Mucosa of descending colon (tissue), 3 donors: ENCODE measurements around the gene POLR2A. TPM values are rescaled to one million over a fixed set of nuclear protein-coding genes. Genes with fewer than 3 reads are reported as not detected.

ENCODE experiments used
- ATAC-seq: fragments of 200-7000 bp; cut with Tn5 transposase; one replicate; pipeline ENCODE4 v1.9.1; 2020; ENCODE audit warnings: mild to moderate bottlenecking, moderate library complexity
- DNase-seq, 3 donors: peaks; one replicate each; pipeline ENCODE4 v3.0.0-alpha.2; 2020
- H3K36me3 ChIP-seq: fragments of 200-600 bp; one replicate; pipeline ENCODE4 v1.8.0; 2021; ENCODE audit warnings: low read depth, mild to moderate bottlenecking
- H3K4me1 ChIP-seq: fragments of 200-600 bp; one replicate; pipeline ENCODE4 v1.8.0; 2021; ENCODE audit warnings: low read depth, mild to moderate bottlenecking
- H3K4me3 ChIP-seq: fragments of 200-600 bp; one replicate; pipeline ENCODE4 v1.8.0; 2021; ENCODE audit warnings: mild to moderate bottlenecking
- H3K9me3 ChIP-seq: fragments of 200-600 bp; one replicate; pipeline ENCODE4 v1.8.0; 2021; ENCODE audit warnings: mild to moderate bottlenecking
- intact Hi-C, 2 donors: fragments of 100-400 bp; cut with DNase I in 1 of 2; cut with micrococcal nuclease in 1 of 2; formaldehyde crosslinking; loops; one replicate each; pipeline versions ENCODE4 v1.11.0 to v1.11.1; 2022; cut with DNase I, micrococcal nuclease
- total RNA-seq, 3 donors: library from RNA; stranded (reverse); fragmentation: NEBNext Ultra II Directional in 2 of 3; extraction: Animal tissue kit (Norgen Biotek cat#: 25700) in 2 of 3; gene quantifications; one replicate each; pipeline versions ENCODE4 v1.2.1 to v1.2.4, GENCODE V29; 2021 to 2023
- TF ChIP-seq, protein P1 (sequence below): fragments of 200-600 bp; IDR thresholded peaks from one replicate; pipeline ENCODE4 v1.8.0; 2022; ENCODE audit warnings: antibody characterized with exemption, mild to moderate bottlenecking
- donor health status: DM: no; HTN: no; CAD: no; lungs with moderate emphysema.
- donor health status: DM: no; HTN: no; CAD: no.
- donor health status: DM: no; HTN: yes; CAD: no.

Gene POLR2A
- total RNA-seq, 3 donors from 2014 or later, result 101 to 124 (median 118) TPM

DNA sequence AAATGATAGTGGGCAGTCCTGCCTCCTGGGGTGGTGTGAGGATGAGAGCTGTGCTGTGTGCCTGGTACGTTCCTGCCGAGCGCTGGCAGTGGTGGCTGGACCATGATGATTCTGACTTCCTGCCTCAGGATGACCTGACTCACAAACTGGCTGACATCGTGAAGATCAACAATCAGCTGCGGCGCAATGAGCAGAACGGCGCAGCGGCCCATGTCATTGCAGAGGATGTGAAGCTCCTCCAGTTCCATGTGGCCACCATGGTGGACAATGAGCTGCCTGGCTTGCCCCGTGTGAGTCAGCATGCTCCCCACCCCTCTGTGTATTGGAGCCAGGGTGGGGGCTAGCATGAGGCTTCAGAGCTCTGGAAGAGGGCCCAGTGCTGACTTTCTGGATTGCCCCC is 13.1 kb downstream of the POLR2A start:
- TF ChIP-seq, protein P1, sequence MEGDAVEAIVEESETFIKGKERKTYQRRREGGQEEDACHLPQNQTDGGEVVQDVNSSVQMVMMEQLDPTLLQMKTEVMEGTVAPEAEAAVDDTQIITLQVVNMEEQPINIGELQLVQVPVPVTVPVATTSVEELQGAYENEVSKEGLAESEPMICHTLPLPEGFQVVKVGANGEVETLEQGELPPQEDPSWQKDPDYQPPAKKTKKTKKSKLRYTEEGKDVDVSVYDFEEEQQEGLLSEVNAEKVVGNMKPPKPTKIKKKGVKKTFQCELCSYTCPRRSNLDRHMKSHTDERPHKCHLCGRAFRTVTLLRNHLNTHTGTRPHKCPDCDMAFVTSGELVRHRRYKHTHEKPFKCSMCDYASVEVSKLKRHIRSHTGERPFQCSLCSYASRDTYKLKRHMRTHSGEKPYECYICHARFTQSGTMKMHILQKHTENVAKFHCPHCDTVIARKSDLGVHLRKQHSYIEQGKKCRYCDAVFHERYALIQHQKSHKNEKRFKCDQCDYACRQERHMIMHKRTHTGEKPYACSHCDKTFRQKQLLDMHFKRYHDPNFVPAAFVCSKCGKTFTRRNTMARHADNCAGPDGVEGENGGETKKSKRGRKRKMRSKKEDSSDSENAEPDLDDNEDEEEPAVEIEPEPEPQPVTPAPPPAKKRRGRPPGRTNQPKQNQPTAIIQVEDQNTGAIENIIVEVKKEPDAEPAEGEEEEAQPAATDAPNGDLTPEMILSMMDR, result no peak
- ATAC-seq, result no peak
- DNase-seq, result peak in 1 of 3 donors; percentile 46
- Histone ChIP-seq H3K9me3 (no peaks in the 10 kb centered on the region), H3K36me3 (peaks cover 14% of the 10 kb centered on the region), H3K4me1 (peaks cover 3% of the 10 kb centered on the region), H3K4me3 (no peak overlapping the region)
- intact Hi-C loops, result no loop called here

DNA sequence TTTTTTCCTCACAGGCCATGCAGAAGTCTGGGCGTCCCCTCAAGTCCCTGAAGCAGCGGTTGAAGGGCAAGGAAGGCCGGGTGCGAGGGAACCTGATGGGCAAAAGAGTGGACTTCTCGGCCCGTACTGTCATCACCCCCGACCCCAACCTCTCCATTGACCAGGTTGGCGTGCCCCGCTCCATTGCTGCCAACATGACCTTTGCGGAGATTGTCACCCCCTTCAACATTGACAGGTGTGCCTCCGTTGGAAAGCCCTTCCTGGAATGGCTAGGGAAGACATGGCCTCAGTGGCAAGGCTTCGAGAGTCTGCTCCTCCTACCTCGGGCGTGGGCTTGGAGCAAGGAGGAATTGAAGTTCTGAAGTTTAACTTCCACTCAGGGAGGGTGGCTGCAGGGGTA is 13.5 kb downstream of the POLR2A start:
- Histone ChIP-seq H3K4me1 (no peaks in the 10 kb centered on the region), H3K4me3 (no peak overlapping the region), H3K36me3 (peaks cover 18% of the 10 kb centered on the region), H3K9me3 (no peaks in the 10 kb centered on the region)
- intact Hi-C loops, result no loop called here
- ATAC-seq (no peak), DNase-seq (peak in 1 of 3 donors; percentile 28)
- TF ChIP-seq, protein P1, result no peak

DNA sequence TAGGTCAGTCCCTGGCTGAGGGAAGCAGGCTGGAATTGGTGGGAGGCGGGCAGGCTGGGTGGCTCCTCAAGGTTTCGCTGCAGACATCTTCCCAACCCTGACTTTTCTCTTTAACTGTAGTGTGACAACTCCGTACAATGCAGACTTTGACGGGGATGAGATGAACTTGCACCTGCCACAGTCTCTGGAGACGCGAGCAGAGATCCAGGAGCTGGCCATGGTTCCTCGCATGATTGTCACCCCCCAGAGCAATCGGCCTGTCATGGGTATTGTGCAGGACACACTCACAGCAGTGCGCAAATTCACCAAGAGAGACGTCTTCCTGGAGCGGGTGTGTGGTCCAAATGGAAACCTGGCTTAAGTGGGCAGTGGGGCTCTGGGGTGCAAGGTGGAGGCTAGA is 15.0 kb downstream of the POLR2A start:
- no peak for ATAC-seq
- intact Hi-C loops, result no loop called here
- TF ChIP-seq, protein P1, result no peak
- DNase-seq, result peak in 1 of 3 donors; percentile 19
- no peak overlapping the region for H3K4me3 ChIP-seq
- H3K36me3 ChIP-seq, result peaks cover 27% of the 10 kb centered on the region
- no peaks in the 10 kb centered on the region for H3K9me3 ChIP-seq
- no peaks in the 10 kb centered on the region for H3K4me1 ChIP-seq

DNA sequence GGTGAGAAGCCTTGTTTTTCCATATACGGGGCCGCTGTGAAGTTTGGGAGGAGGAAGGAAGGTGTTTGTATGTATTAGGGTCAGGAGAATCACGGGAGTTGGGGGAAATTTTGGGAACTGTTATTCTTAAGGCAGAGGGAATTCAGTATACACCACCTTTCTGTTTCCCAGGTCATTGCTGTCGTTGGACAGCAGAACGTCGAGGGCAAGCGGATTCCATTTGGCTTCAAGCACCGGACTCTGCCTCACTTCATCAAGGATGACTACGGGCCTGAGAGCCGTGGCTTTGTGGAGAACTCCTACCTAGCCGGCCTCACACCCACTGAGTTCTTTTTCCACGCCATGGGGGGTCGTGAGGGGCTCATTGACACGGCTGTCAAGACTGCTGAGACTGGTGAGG is 17.6 kb downstream of the POLR2A start:
- intact Hi-C loops, result no loop called here
- peak in 1 of 3 donors; percentile 21 for DNase-seq
- ATAC-seq, result no peak
- peaks cover 27% of the 10 kb centered on the region for H3K36me3 ChIP-seq
- H3K4me1 ChIP-seq, result peaks cover 10% of the 10 kb centered on the region
- no peaks in the 10 kb centered on the region for H3K9me3 ChIP-seq
- TF ChIP-seq, protein P1, result no peak
- H3K4me3 ChIP-seq, result no peak overlapping the region

DNA sequence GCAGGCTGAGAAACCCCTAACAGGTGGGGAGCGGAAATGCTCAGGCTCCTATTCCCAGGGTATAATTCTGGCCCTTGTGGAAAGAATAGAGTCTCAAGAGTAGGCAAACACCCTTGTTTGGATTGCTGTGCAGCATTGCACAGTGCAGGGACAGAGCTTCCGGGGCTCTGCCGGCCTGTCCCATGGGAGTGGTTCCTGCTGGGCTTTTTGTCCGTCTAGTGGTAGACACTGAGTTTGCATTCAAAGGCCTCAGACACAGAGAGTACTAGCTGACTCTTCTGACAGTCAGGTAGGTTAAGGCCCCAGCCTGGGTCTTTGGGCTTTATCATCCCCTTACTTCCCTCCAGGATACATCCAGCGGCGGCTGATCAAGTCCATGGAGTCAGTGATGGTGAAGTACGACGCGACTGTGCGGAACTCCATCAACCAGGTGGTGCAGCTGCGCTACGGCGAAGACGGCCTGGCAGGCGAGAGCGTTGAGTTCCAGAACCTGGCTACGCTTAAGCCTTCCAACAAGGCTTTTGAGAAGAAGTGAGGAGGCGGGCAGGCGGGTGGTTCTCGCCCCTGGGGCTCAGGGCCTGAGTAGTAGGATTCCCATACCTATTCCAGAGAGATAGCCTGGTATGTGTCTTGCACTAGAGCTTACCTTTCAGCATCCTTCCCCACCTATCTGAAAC is 18.1 kb downstream of the POLR2A start:
- TF ChIP-seq, protein P1, result no peak
- intact Hi-C loops, result no loop called here
- peak in 1 of 3 donors; percentile 27 for DNase-seq
- peaks cover 10% of the 10 kb centered on the region for H3K4me1 ChIP-seq
- peak; percentile 15 for ATAC-seq
- H3K4me3 ChIP-seq, result no peak overlapping the region
- peaks cover 27% of the 10 kb centered on the region for H3K36me3 ChIP-seq
- no peaks in the 10 kb centered on the region for H3K9me3 ChIP-seq
